ENCODE measurements around the gene FH.

- TF ChIP-seq CTCF (IDR thresholded peaks at IDR 0.05) = no peak
- TF ChIP-seq POLR2A (IDR thresholded peaks at IDR 0.05) = no peak
Observed at GRCh38 chr1:241557031-241557430, 37.5 kb upstream of the FH start.

All from lower leg skin (tissue), 3 donors.